ENCODE measurements around the gene RNU6-1.

Gene RNU6-1

GRCh38 chr15:67839929-67840748 is at the start of gene RNU6-1:
Gene RNU6-1 (minus strand): TSS chr15:67840045.
- Mint-ChIP-seq H3K27ac (peak within 1 kb of the TSS; percentile 95 to 97 (median 95)), H3K4me3 (peak within 1 kb of the TSS; percentile 91 to 97 (median 92)), H3K27me3 (ENCODE audit: low read depth) (peaks cover 42% of the 10 kb centered on the region), H3K4me1 (peaks cover 64% of the 10 kb centered on the region), H3K36me3 (ENCODE audit: low read depth) (no peaks in the 10 kb centered on the region), H3K9me3 (no peaks in the 10 kb centered on the region)
- TF ChIP-seq CTCF (IDR thresholded peaks at IDR 0.05; ENCODE audit: unreplicated experiment in 3 of 3) = no peak

- Mint-ChIP-seq H3K9me3 (peaks cover 11% of the 10 kb centered on the region), H3K4me3 (no peak overlapping the region), H3K36me3 (ENCODE audit: low read depth) (no peaks in the 10 kb centered on the region), H3K27me3 (ENCODE audit: low read depth) (peaks cover 5% of the 10 kb centered on the region), H3K27ac (peak overlapping the region in 2 of 3 experiments; percentile 39 to 65), H3K4me1 (peaks cover 38% of the 10 kb centered on the region)
- no peak for TF ChIP-seq CTCF (IDR thresholded peaks at IDR 0.05; ENCODE audit: unreplicated experiment in 3 of 3)
Measured at GRCh38 chr15:67887776-67888175, 47.9 kb upstream of the RNU6-1 start.

- no peaks in the 10 kb centered on the region for H3K36me3 Mint-ChIP-seq (ENCODE audit: low read depth)
- peak overlapping the region; percentile 84 to 92 (median 90) for H3K27ac Mint-ChIP-seq
- H3K27me3 Mint-ChIP-seq (ENCODE audit: low read depth) = peaks cover under 1% of the 10 kb centered on the region
- H3K4me3 Mint-ChIP-seq = peak overlapping the region in 2 of 3 experiments; percentile 58 to 69
- peaks cover 11% of the 10 kb centered on the region for H3K9me3 Mint-ChIP-seq
- no peak for TF ChIP-seq CTCF (IDR thresholded peaks at IDR 0.05; ENCODE audit: unreplicated experiment in 3 of 3)
- H3K4me1 Mint-ChIP-seq = peaks cover 45% of the 10 kb centered on the region
Measured at GRCh38 chr15:67885861-67886260, 46.0 kb upstream of the RNU6-1 start.

GRCh38 chr15:67885175-67885523 is 45.3 kb upstream of the RNU6-1 start:
- Mint-ChIP-seq H3K27ac (peak overlapping the region; percentile 84 to 92 (median 90)), H3K4me1 (peaks cover 49% of the 10 kb centered on the region), H3K9me3 (peaks cover 10% of the 10 kb centered on the region), H3K27me3 (ENCODE audit: low read depth) (no peaks in the 10 kb centered on the region), H3K4me3 (peak overlapping the region; percentile 58 to 72 (median 69)), H3K36me3 (ENCODE audit: low read depth) (no peaks in the 10 kb centered on the region)
- TF ChIP-seq CTCF (IDR thresholded peaks at IDR 0.05; ENCODE audit: unreplicated experiment in 3 of 3) = no peak

GRCh38 chr15:67884514-67885174 is 44.8 kb upstream of the RNU6-1 start:
- Mint-ChIP-seq H3K27ac (peak overlapping the region; percentile 84 to 92 (median 90)), H3K9me3 (peaks cover 5% of the 10 kb centered on the region), H3K4me3 (peak overlapping the region; percentile 69 to 73 (median 72)), H3K27me3 (ENCODE audit: low read depth) (no peaks in the 10 kb centered on the region), H3K4me1 (peaks cover 49% of the 10 kb centered on the region), H3K36me3 (ENCODE audit: low read depth) (no peaks in the 10 kb centered on the region)
- no peak for TF ChIP-seq CTCF (IDR thresholded peaks at IDR 0.05; ENCODE audit: unreplicated experiment in 3 of 3)
